HS-5 (cell line): ENCODE measurements around the gene TENM3.
"Not testable (repeated sequence)": the region's sequence is repeated elsewhere in the genome, so short reads cannot be mapped to it uniquely, and the experiment has no call there.

ENCODE experiments used
- DNase-seq: peaks from one replicate; pipeline ENCODE4 v3.0.0-alpha.2; 2012; ENCODE audit warnings: low read depth

TENM3 gene

GRCh38 chr4:182228991-182229577, 14.1 kb upstream of the TENM3 start:
- no peak for DNase-seq

GRCh38 chr4:182230256-182230655, 12.9 kb upstream of the TENM3 start:
- DNase-seq, result no peak

GRCh38 chr4:182231080-182231479, 12.1 kb upstream of the TENM3 start:
- DNase-seq, result no peak

- DNase-seq, result no peak
These were observed 11.7 kb upstream of the TENM3 start for GRCh38 chr4:182231496-182231895.

GRCh38 chr4:182233310-182234090, 9.7 kb upstream of the TENM3 start:
- DNase-seq, result no peak

- DNase-seq, result no peak
These were observed 8.0 kb upstream of the TENM3 start for GRCh38 chr4:182235021-182235795.

GRCh38 chr4:182236186-182236585, 7.0 kb upstream of the TENM3 start:
- DNase-seq, result no peak

GRCh38 chr4:182237010-182237409, 6.2 kb upstream of the TENM3 start:
- DNase-seq, result not testable (repeated sequence)

GRCh38 chr4:182238355-182238931, 4.8 kb upstream of the TENM3 start:
- no peak for DNase-seq

GRCh38 chr4:182240161-182241130, 2.8 kb upstream of the TENM3 start:
- peak; percentile 50 for DNase-seq

- DNase-seq, result not testable (repeated sequence)
These were observed 942 bp upstream of the TENM3 start for GRCh38 chr4:182242260-182242659.

GRCh38 chr4:182242787-182243186, 415 bp upstream of the TENM3 start:
- no peak for DNase-seq

GRCh38 chr4:182245041-182245440, 1.8 kb downstream of the TENM3 start:
- no peak for DNase-seq

- DNase-seq, result no peak
These were observed 2.5 kb downstream of the TENM3 start for GRCh38 chr4:182245541-182246215.

GRCh38 chr4:182246401-182247205, 3.4 kb downstream of the TENM3 start:
- DNase-seq, result no peak

GRCh38 chr4:182248295-182248694, 5.1 kb downstream of the TENM3 start:
- DNase-seq, result no peak

GRCh38 chr4:182250446-182250845, 7.2 kb downstream of the TENM3 start:
- DNase-seq, result no peak

- DNase-seq, result no peak
These were observed 7.9 kb downstream of the TENM3 start for GRCh38 chr4:182251116-182251515.

GRCh38 chr4:182252220-182252619, 9.0 kb downstream of the TENM3 start:
- DNase-seq, result no peak
